Stomach (tissue), 4 donors: Measurements from ENCODE around the gene ZNF318.

Source experiments
- EP300 ChIP-seq: sonication (generic); formaldehyde crosslinking; IDR thresholded peaks from one replicate; pipeline ENCODE4 v1.6.1; 2017; ENCODE audit warnings: antibody characterized with exemption
- POLR2A ChIP-seq, 4 donors: fragments of 450-650 bp; IDR thresholded peaks; one replicate each; pipeline ENCODE4 v1.6.1; 2016; ENCODE audit warnings: antibody characterized with exemption in 4 of 4, control low read depth in 2 of 4, mild to moderate bottlenecking in 1 of 4, moderate library complexity in 1 of 4
- POLR2AphosphoS5 ChIP-seq, 3 donors: sonication (generic); formaldehyde crosslinking; IDR thresholded peaks; one replicate each; pipeline ENCODE4 v1.6.1; 2016; ENCODE audit warnings: antibody characterized with exemption in 3 of 3
- TF ChIP-seq, protein P1 (sequence below), 7 experiments: fragments of 450-650 bp in 4 of 7; fragments of 200-600 bp in 3 of 7; sonication (generic) in 3 of 7; IDR thresholded peaks; one replicate each; pipeline ENCODE4 v1.5.1; 2016 to 2019; ENCODE audit warnings: antibody characterized with exemption in 7 of 7, control low read depth in 2 of 7, mild to moderate bottlenecking in 1 of 7

GRCh38 chr6:43383021-43383667, 13.7 kb upstream of the ZNF318 start:
- TF ChIP-seq, protein P1, sequence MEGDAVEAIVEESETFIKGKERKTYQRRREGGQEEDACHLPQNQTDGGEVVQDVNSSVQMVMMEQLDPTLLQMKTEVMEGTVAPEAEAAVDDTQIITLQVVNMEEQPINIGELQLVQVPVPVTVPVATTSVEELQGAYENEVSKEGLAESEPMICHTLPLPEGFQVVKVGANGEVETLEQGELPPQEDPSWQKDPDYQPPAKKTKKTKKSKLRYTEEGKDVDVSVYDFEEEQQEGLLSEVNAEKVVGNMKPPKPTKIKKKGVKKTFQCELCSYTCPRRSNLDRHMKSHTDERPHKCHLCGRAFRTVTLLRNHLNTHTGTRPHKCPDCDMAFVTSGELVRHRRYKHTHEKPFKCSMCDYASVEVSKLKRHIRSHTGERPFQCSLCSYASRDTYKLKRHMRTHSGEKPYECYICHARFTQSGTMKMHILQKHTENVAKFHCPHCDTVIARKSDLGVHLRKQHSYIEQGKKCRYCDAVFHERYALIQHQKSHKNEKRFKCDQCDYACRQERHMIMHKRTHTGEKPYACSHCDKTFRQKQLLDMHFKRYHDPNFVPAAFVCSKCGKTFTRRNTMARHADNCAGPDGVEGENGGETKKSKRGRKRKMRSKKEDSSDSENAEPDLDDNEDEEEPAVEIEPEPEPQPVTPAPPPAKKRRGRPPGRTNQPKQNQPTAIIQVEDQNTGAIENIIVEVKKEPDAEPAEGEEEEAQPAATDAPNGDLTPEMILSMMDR (IDR thresholded peaks at IDR 0.05), result no peak
- no peak for TF ChIP-seq POLR2A (IDR thresholded peaks at IDR 0.05)
- no peak for TF ChIP-seq EP300
- TF ChIP-seq POLR2AphosphoS5 (IDR thresholded peaks at IDR 0.05), result no peak
